MCF 10A (cell line): ENCODE data around the gene PKD2. TPM values are rescaled to one million over a fixed set of nuclear protein-coding genes. Genes with fewer than 3 reads are reported as not detected.

Source experiments
- BruUV-seq: library from RNA; stranded (reverse); fragments of 400-500 nt; replicated peaks from 2 replicates; lab custom pipeline; 2021; lab: Mats Ljungman, UMichigan
- CTCF ChIA-PET: fragments of 300-600 bp; sonication (Branson Sonifier 250); formaldehyde crosslinking; extraction: SDS; loops from one replicate; lab custom pipeline; 2021; ENCODE audit warnings: antibody characterized with exemption, inconsistent platforms; lab: Yijun Ruan, JAX
- POLR2A ChIA-PET: fragments of 300-600, 350-650 bp; sonication (Branson Sonifier 250); formaldehyde crosslinking; extraction: SDS; loops from one replicate; lab custom pipeline; 2020; ENCODE audit warnings: antibody characterized with exemption, inconsistent platforms; lab: Yijun Ruan, JAX
- DNase-seq: peaks from one replicate; pipeline ENCODE4 v3.0.0-alpha.2; 2018; ENCODE audit not compliant: unreplicated experiment
- H3K27ac Mint-ChIP-seq: one replicate; pipeline ENCODE4 v1.8.0; 2022; ENCODE audit warnings: mild to moderate bottlenecking, low read depth, mixed read lengths; ENCODE audit not compliant: unreplicated experiment
- H3K27me3 Mint-ChIP-seq: one replicate; pipeline ENCODE4 v1.8.0; 2022; ENCODE audit warnings: mixed read lengths; ENCODE audit not compliant: insufficient read depth, unreplicated experiment
- H3K36me3 Mint-ChIP-seq: one replicate; pipeline ENCODE4 v1.8.0; 2022; ENCODE audit warnings: mild to moderate bottlenecking, moderate library complexity, mixed read lengths; ENCODE audit not compliant: insufficient read depth, unreplicated experiment
- H3K4me1 Mint-ChIP-seq: one replicate; pipeline ENCODE4 v1.8.0; 2022; ENCODE audit warnings: mixed read lengths; ENCODE audit not compliant: insufficient read depth, unreplicated experiment
- H3K4me3 Mint-ChIP-seq: one replicate; pipeline ENCODE4 v1.8.0; 2022; ENCODE audit warnings: mild to moderate bottlenecking, moderate library complexity, mixed read lengths; ENCODE audit not compliant: unreplicated experiment
- H3K9me3 Mint-ChIP-seq: one replicate; pipeline ENCODE4 v1.8.0; 2022; ENCODE audit warnings: mixed read lengths; ENCODE audit not compliant: unreplicated experiment
- CTCF ChIP-seq: fragments of 200-600 bp; IDR thresholded peaks from one replicate; pipeline ENCODE4 v1.8.0; 2022; ENCODE audit warnings: antibody characterized with exemption, mild to moderate bottlenecking; ENCODE audit not compliant: unreplicated experiment
- intact Hi-C: fragments of 100-400 bp; cut with micrococcal nuclease; formaldehyde crosslinking; loops from 2 replicates; pipeline ENCODE4 v1.14.1; 2022
- total RNA-seq: library from RNA; stranded (reverse); gene quantifications from 2 replicates; pipeline ENCODE4 v1.2.3, GENCODE V29; 2022

The PKD2 gene
- total RNA-seq, 1 experiment from 2014 or later, result 29.5 TPM

- TF ChIP-seq CTCF, result no peak
- H3K4me1 Mint-ChIP-seq, result no peaks in the 10 kb centered on the region
- H3K27ac Mint-ChIP-seq, result no peak overlapping the region
- H3K9me3 Mint-ChIP-seq, result no peaks in the 10 kb centered on the region
- H3K36me3 Mint-ChIP-seq, result no peaks in the 10 kb centered on the region
- H3K4me3 Mint-ChIP-seq, result no peak overlapping the region
- intact Hi-C loops, result no loop called here
- no TSS peak for BruUV-seq
- DNase-seq, result no peak
- ChIA-PET CTCF (no interaction called here), POLR2A (interaction anchor here (0.7 to 1.6 kb wide), 2 partner anchors 13 to 238 kb away, joined by 3 to 4 read pairs; no protein-coding TSS in a partner anchor)
- no peaks in the 10 kb centered on the region for H3K27me3 Mint-ChIP-seq
These were observed 89.9 kb downstream of the PKD2 start for GRCh38 chr4:88097301-88097700.

GRCh38 chr4:88097781-88098180 is 90.3 kb downstream of the PKD2 start:
- no peak for DNase-seq
- no peak for TF ChIP-seq CTCF
- ChIA-PET CTCF (no interaction called here), POLR2A (interaction anchor here (1.6 kb wide), 1 partner anchor 13 kb away, joined by 4 read pairs; no protein-coding TSS in a partner anchor)
- no peak overlapping the region for H3K4me3 Mint-ChIP-seq
- no TSS peak for BruUV-seq
- no peak overlapping the region for H3K27ac Mint-ChIP-seq
- intact Hi-C loops, result no loop called here
- H3K9me3 Mint-ChIP-seq, result no peaks in the 10 kb centered on the region
- H3K27me3 Mint-ChIP-seq, result no peaks in the 10 kb centered on the region
- H3K36me3 Mint-ChIP-seq, result no peaks in the 10 kb centered on the region
- H3K4me1 Mint-ChIP-seq, result no peaks in the 10 kb centered on the region

GRCh38 chr4:88098993-88099752 is 91.7 kb downstream of the PKD2 start:
- no peak for TF ChIP-seq CTCF
- H3K4me3 Mint-ChIP-seq, result no peak overlapping the region
- no TSS peak for BruUV-seq
- ChIA-PET POLR2A (interaction anchor here (1.6 kb wide), 1 partner anchor 12 kb away, joined by 4 read pairs; no protein-coding TSS in a partner anchor), CTCF (no interaction called here)
- H3K27me3 Mint-ChIP-seq, result no peaks in the 10 kb centered on the region
- no peaks in the 10 kb centered on the region for H3K9me3 Mint-ChIP-seq
- no peak for DNase-seq
- intact Hi-C loops, result no loop called here
- no peaks in the 10 kb centered on the region for H3K4me1 Mint-ChIP-seq
- H3K36me3 Mint-ChIP-seq, result no peaks in the 10 kb centered on the region
- H3K27ac Mint-ChIP-seq, result no peak overlapping the region

- Mint-ChIP-seq H3K4me3 (no peak overlapping the region), H3K27ac (no peak overlapping the region), H3K9me3 (no peaks in the 10 kb centered on the region), H3K36me3 (no peaks in the 10 kb centered on the region), H3K4me1 (peaks cover 7% of the 10 kb centered on the region), H3K27me3 (no peaks in the 10 kb centered on the region)
- intact Hi-C loops, result no loop called here
- CTCF ChIA-PET, result no interaction called here
- no TSS peak for BruUV-seq
- POLR2A ChIA-PET, result no interaction called here
- no peak for TF ChIP-seq CTCF
- no peak for DNase-seq
These were observed 93.7 kb downstream of the PKD2 start for GRCh38 chr4:88101165-88101564.
